Measurements from ENCODE around the gene DCTN5.

The DCTN5 gene

GRCh38 chr16:23687034-23687808, 46.0 kb downstream of the DCTN5 start:
- TF ChIP-seq SIN3A (IDR thresholded peaks at IDR 0.05; ENCODE audit: borderline replicate concordance, insufficient read depth, low read length) (no peak), POLR2AphosphoS5 (IDR thresholded peaks at IDR 0.05; ENCODE audit: low read depth, low read length) (no peak), REST (IDR thresholded peaks at IDR 0.05; ENCODE audit: insufficient read depth in 1 of 2, low read depth in 2 of 2, low read length in 2 of 2) (no peak), FOXP2 (optimal IDR thresholded peaks at IDR 0.05; ENCODE audit: borderline replicate concordance, extremely low read depth, extremely low read length, insufficient read depth) (no peak), TAF1 (IDR thresholded peaks at IDR 0.05; ENCODE audit: borderline replicate concordance, insufficient read depth, low read length) (no peak)

GRCh38 chr16:23689442-23690187, 48.3 kb downstream of the DCTN5 start:
- TF ChIP-seq SIN3A (IDR thresholded peaks at IDR 0.05; ENCODE audit: borderline replicate concordance, insufficient read depth, low read length) = no peak
- no peak for TF ChIP-seq POLR2AphosphoS5 (IDR thresholded peaks at IDR 0.05; ENCODE audit: low read depth, low read length)
- no peak for TF ChIP-seq TAF1 (IDR thresholded peaks at IDR 0.05; ENCODE audit: borderline replicate concordance, insufficient read depth, low read length)
- no peak for TF ChIP-seq FOXP2 (optimal IDR thresholded peaks at IDR 0.05; ENCODE audit: borderline replicate concordance, extremely low read depth, extremely low read length, insufficient read depth)
- no peak for TF ChIP-seq REST (IDR thresholded peaks at IDR 0.05; ENCODE audit: insufficient read depth in 1 of 2, low read depth in 2 of 2, low read length in 2 of 2)

GRCh38 chr16:23690771-23691482, 49.7 kb downstream of the DCTN5 start:
- TF ChIP-seq TAF1 (IDR thresholded peaks at IDR 0.05; ENCODE audit: borderline replicate concordance, insufficient read depth, low read length) (no peak), FOXP2 (optimal IDR thresholded peaks at IDR 0.05; ENCODE audit: borderline replicate concordance, extremely low read depth, extremely low read length, insufficient read depth) (no peak), POLR2AphosphoS5 (IDR thresholded peaks at IDR 0.05; ENCODE audit: low read depth, low read length) (no peak; the same call in 1 of the 2 replicates), REST (IDR thresholded peaks at IDR 0.05; ENCODE audit: insufficient read depth in 1 of 2, low read depth in 2 of 2, low read length in 2 of 2) (no peak), SIN3A (IDR thresholded peaks at IDR 0.05; ENCODE audit: borderline replicate concordance, insufficient read depth, low read length) (no peak)

GRCh38 chr16:23691483-23692189, 50.4 kb downstream of the DCTN5 start:
- TF ChIP-seq FOXP2 (optimal IDR thresholded peaks at IDR 0.05; ENCODE audit: borderline replicate concordance, extremely low read depth, extremely low read length, insufficient read depth) = no peak
- no peak for TF ChIP-seq POLR2AphosphoS5 (IDR thresholded peaks at IDR 0.05; ENCODE audit: low read depth, low read length)
- TF ChIP-seq TAF1 (IDR thresholded peaks at IDR 0.05; ENCODE audit: borderline replicate concordance, insufficient read depth, low read length) = no peak
- no peak for TF ChIP-seq SIN3A (IDR thresholded peaks at IDR 0.05; ENCODE audit: borderline replicate concordance, insufficient read depth, low read length)
- no peak for TF ChIP-seq REST (IDR thresholded peaks at IDR 0.05; ENCODE audit: insufficient read depth in 1 of 2, low read depth in 2 of 2, low read length in 2 of 2)

All from PFSK-1 (cell line).